GM12878 (cell line): Measurements from ENCODE around the gene AGAP6. TPM values are rescaled to one million over a fixed set of nuclear protein-coding genes. Genes with fewer than 3 reads are reported as not detected.
"Not testable (repeated sequence)": the region's sequence is repeated elsewhere in the genome, so short reads cannot be mapped to it uniquely, and the experiment has no call there.

Source experiments
- ATAC-seq: fragments of 200-7000 bp; cut with Tn5 transposase; 3 replicates; pipeline ENCODE4 v1.9.1; 2020; ENCODE audit warnings: mild to moderate bottlenecking, moderate library complexity
- BruUV-seq: library from RNA; stranded (reverse); fragments of 400-500 nt; replicated peaks from 2 replicates; lab custom pipeline; 2021; lab: Mats Ljungman, UMichigan
- CTCF ChIA-PET: fragments of 300-600 bp; sonication (Branson Sonifier 250); formaldehyde crosslinking; extraction: SDS; loops from one replicate; lab custom pipeline; 2021; ENCODE audit warnings: inconsistent platforms; lab: Yijun Ruan, JAX
- POLR2A ChIA-PET: fragments of 350-600 bp; formaldehyde crosslinking; extraction: SDS; loops from one replicate; lab custom pipeline; 2021; ENCODE audit warnings: inconsistent platforms; lab: Charles Lee
- RAD21 ChIA-PET: fragments of 300-600 bp; sonication (Branson Sonifier 250); formaldehyde crosslinking; loops from one replicate; lab custom pipeline; 2023; ENCODE audit warnings: antibody characterized with exemption; ENCODE audit not compliant: unreplicated experiment; lab: Charles Lee
- SMC1A ChIA-PET: fragments of 300-600 bp; sonication (Branson Sonifier 250); formaldehyde crosslinking; loops from one replicate; lab custom pipeline; 2023; ENCODE audit not compliant: unreplicated experiment, uncharacterized antibody; lab: Charles Lee
- DNase-seq: peaks from one replicate; pipeline ENCODE4 v3.0.0-alpha.2; 2011; ENCODE audit warnings: low read depth, low spot score
- FAIRE-seq: peaks from 3 replicates; lab custom pipeline; 2011; peaks lifted over from hg19 to GRCh38; lab: Jason Lieb, UNC
- H2AFZ ChIP-seq: 2 replicates; pipeline ENCODE4 v1.6.0; 2011; ENCODE audit warnings: low read depth, low read length, control low read depth; ENCODE audit not compliant: control insufficient read depth
- H3K27ac ChIP-seq: 2 replicates; pipeline ENCODE4 v1.5.1; 2011; ENCODE audit warnings: control low read depth; ENCODE audit not compliant: control insufficient read depth, insufficient read depth
- H3K27me3 ChIP-seq, 2 experiments: replicated peaks in 1 of 2; 2 replicates each; pipeline versions ENCODE4 v1.6.0 to v1.6.1; 2011; ENCODE audit warnings: low read length in 1 of 2; ENCODE audit not compliant: control insufficient read depth in 2 of 2, insufficient read depth in 2 of 2
- H3K36me3 ChIP-seq, 2 experiments: 2 replicates each; pipeline ENCODE4 v1.5.1; 2011; ENCODE audit warnings: low read length in 1 of 2; ENCODE audit not compliant: control insufficient read depth in 2 of 2, insufficient read depth in 2 of 2
- H3K4me1 ChIP-seq: 2 replicates; pipeline ENCODE4 v1.6.1; 2011; ENCODE audit warnings: mild to moderate bottlenecking, low read length, moderate library complexity, mixed read lengths; ENCODE audit not compliant: control insufficient read depth, insufficient read depth
- H3K4me2 ChIP-seq: 2 replicates; pipeline ENCODE4 v1.6.0; 2011; ENCODE audit warnings: control low read depth; ENCODE audit not compliant: control insufficient read depth, insufficient read depth
- H3K4me3 ChIP-seq: fragments of 200-600 bp; sonication (generic); 2 replicates; pipeline ENCODE4 v1.5.1; 2016
- H3K79me2 ChIP-seq: 2 replicates; pipeline ENCODE4 v1.6.0; 2011; ENCODE audit warnings: low read length; ENCODE audit not compliant: control insufficient read depth, insufficient read depth
- H3K9ac ChIP-seq: 2 replicates; pipeline ENCODE4 v1.8.0; 2011; ENCODE audit warnings: low read length, control low read depth, mixed read lengths; ENCODE audit not compliant: control insufficient read depth, insufficient read depth
- H3K9me3 ChIP-seq: replicated peaks from 3 replicates; pipeline ENCODE4 v1.5.1; 2011; ENCODE audit warnings: mild to moderate bottlenecking, low read length; ENCODE audit not compliant: control insufficient read depth, insufficient read depth
- H4K20me1 ChIP-seq: 2 replicates; pipeline ENCODE4 v1.6.0; 2011; ENCODE audit not compliant: control insufficient read depth, insufficient read depth
- WGBS: methylation state at CpG from one replicate; pipeline ENCODE4 v1.1.6; 2016; ENCODE audit warnings: low lambda C conversion rate; ENCODE audit not compliant: insufficient replicate concordance, insufficient coverage; ENCODE audit errors: missing lambda C conversion rate; 5-methylcytosine and 5-hydroxymethylcytosine counted together
- in situ Hi-C: fragments of 300-500 bp; cut with MboI; formaldehyde crosslinking; loops from 9 replicates; pipeline ENCODE4 v1.14.3; 2018; ENCODE audit warnings: mixed read lengths
- intact Hi-C: fragments of 100-400 bp; cut with micrococcal nuclease; formaldehyde crosslinking; loops from one replicate; pipeline ENCODE4 v1.14.2; 2022; ENCODE audit not compliant: unreplicated experiment
- polyA plus RNA-seq, 11 experiments: library from polyadenylated mRNA; depleted of rRNA in 4 of 11; unstranded in 6 of 11; stranded (reverse) in 5 of 11; fragments of >200 nt; fragmentation: Nextera tagmentation in 4 of 11; fragmentation: Illumina TruSeq in 1 of 11; extraction: Ambion mirVana in 4 of 11; extraction: Trizol in 1 of 11; gene quantifications; 1 replicate in 1 of 11; 2 replicates in 10 of 11; pipeline versions ENCODE4 v1.2.1 to v1.2.3, GENCODE V29; 2011 to 2016; ENCODE audit warnings: inconsistent platforms in 2 of 11, missing spikeins in 2 of 11, low read depth in 1 of 11
- total RNA-seq, 4 experiments: library from RNA; depleted of rRNA in 3 of 4; stranded (reverse); fragments of >200 nt in 3 of 4; fragmentation: Illumina TruSeq in 1 of 4; extraction: Trizol in 1 of 4; gene quantifications; 2 replicates each; pipeline versions ENCODE4 v1.2.1 to v1.2.3, GENCODE V29; 2013 to 2021

Gene AGAP6
- total and polyA plus RNA-seq, 10 of the 15 experiments (the other 5 are each of a cell fraction or from before 2014, with no cell fraction given): 0.66 to 24.0 (median 12.2) TPM

GRCh38 chr10:50014024-50014423 lies 25.8 kb downstream of the AGAP6 start:
- SMC1A ChIA-PET, ATAC-seq, H4K20me1 ChIP-seq, H3K27me3 ChIP-seq, FAIRE-seq, H3K4me1 ChIP-seq, H3K9me3 ChIP-seq, H3K9ac ChIP-seq, POLR2A ChIA-PET, RAD21 ChIA-PET, H3K27ac ChIP-seq, CTCF ChIA-PET, H3K36me3 ChIP-seq, H3K79me2 ChIP-seq, H2AFZ ChIP-seq, intact Hi-C loops, H3K4me3 ChIP-seq, DNase-seq, in situ Hi-C loops, BruUV-seq: not testable (repeated sequence)
- 42% methylated on average over 1 of the region's 7 CpGs for WGBS
- peak overlapping the region; percentile 13; the same call in 1 of the 2 replicates for H3K4me2 ChIP-seq

- H3K4me3 ChIP-seq, H3K4me1 ChIP-seq, SMC1A ChIA-PET, CTCF ChIA-PET, ATAC-seq, in situ Hi-C loops, H3K27ac ChIP-seq, H3K4me2 ChIP-seq, POLR2A ChIA-PET, H3K36me3 ChIP-seq, H4K20me1 ChIP-seq, RAD21 ChIA-PET, DNase-seq, H3K79me2 ChIP-seq, FAIRE-seq, H3K9me3 ChIP-seq, H2AFZ ChIP-seq, H3K9ac ChIP-seq, intact Hi-C loops, BruUV-seq, H3K27me3 ChIP-seq: not testable (repeated sequence)
- 57% methylated on average over 8 of the region's 9 CpGs for whole genome bisulfite sequencing
These were observed 27.5 kb downstream of the AGAP6 start for GRCh38 chr10:50015596-50016220.

GRCh38 chr10:50016926-50017325 lies 28.7 kb downstream of the AGAP6 start:
- H4K20me1 ChIP-seq, ATAC-seq, in situ Hi-C loops, H3K4me1 ChIP-seq, CTCF ChIA-PET, BruUV-seq, H3K79me2 ChIP-seq, H3K36me3 ChIP-seq, H3K27me3 ChIP-seq, H3K4me2 ChIP-seq, FAIRE-seq, H2AFZ ChIP-seq, H3K9ac ChIP-seq, RAD21 ChIA-PET, H3K4me3 ChIP-seq, POLR2A ChIA-PET, H3K9me3 ChIP-seq, H3K27ac ChIP-seq, SMC1A ChIA-PET, intact Hi-C loops, DNase-seq: not testable (repeated sequence)
- 68% methylated on average over 5 of the region's 5 CpGs for WGBS

- ATAC-seq, H4K20me1 ChIP-seq, H3K4me2 ChIP-seq, H3K9ac ChIP-seq, H3K27ac ChIP-seq, H3K79me2 ChIP-seq, CTCF ChIA-PET, RAD21 ChIA-PET, POLR2A ChIA-PET, in situ Hi-C loops, H3K27me3 ChIP-seq, H3K4me1 ChIP-seq, intact Hi-C loops, DNase-seq, H3K9me3 ChIP-seq, H2AFZ ChIP-seq, SMC1A ChIA-PET, H3K4me3 ChIP-seq, FAIRE-seq, BruUV-seq, H3K36me3 ChIP-seq: not testable (repeated sequence)
- 85% methylated on average over 5 of the region's 5 CpGs for WGBS
These were observed 29.4 kb downstream of the AGAP6 start for GRCh38 chr10:50017646-50018045.
